ENCODE data around the gene GAN. TPM values are rescaled to one million over a fixed set of nuclear protein-coding genes. Genes with fewer than 3 reads are reported as not detected.

Gene GAN
- total and polyA plus RNA-seq, 9 of the 15 experiments (the other 6 are each of a cell fraction or from before 2014, with no cell fraction given), result 0.83 to 15.1 (median 5.2) TPM

DNA sequence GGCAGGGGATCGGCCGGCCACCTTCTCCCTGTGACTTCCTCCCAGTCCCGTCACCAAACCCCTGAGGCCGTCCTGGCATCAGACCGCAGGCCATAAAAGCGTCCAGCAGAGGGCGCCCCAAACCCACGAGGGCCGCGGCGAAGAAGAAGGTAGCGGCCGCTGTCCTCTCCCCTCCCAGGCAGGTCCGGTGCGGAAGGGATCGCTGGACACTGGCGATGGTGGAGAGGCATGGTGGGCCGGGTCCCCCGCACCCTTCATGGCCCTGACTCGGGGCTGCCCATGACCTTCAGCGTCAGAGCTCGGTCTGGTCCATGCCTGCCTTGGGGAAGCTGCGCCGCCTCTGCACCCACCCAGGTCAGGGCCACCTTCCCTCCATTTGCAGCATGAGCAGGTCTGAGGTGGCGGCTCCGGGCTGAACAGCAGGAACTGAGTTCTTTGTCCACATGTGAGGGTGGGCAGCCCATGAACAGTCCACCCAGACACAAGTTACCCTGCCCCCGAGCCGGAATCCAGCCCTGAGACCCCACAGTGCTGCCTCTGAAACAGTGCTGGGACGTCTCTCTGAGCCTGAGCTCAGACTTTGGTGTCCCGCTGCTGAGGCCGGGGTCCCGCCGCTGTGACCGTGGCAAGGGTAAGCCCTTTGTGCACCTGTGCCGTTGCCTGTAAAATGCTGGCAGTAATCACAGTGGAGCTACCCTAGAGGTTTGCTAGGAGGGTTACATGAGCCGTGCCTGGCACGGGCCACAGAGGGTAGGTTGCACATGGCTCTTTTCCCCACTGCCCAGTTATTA lies 89.0 kb downstream of the GAN start (continued):
- TF ChIP-seq ZBTB1 (CRISPR knock-in tag; IDR thresholded peaks at IDR 0.05; ENCODE audit: borderline replicate concordance, low read depth), result no peak
- TF ChIP-seq TBL1XR1 (IDR thresholded peaks at IDR 0.05; ENCODE audit: low read length in 2 of 2), result no peak
- TF ChIP-seq, protein P1, sequence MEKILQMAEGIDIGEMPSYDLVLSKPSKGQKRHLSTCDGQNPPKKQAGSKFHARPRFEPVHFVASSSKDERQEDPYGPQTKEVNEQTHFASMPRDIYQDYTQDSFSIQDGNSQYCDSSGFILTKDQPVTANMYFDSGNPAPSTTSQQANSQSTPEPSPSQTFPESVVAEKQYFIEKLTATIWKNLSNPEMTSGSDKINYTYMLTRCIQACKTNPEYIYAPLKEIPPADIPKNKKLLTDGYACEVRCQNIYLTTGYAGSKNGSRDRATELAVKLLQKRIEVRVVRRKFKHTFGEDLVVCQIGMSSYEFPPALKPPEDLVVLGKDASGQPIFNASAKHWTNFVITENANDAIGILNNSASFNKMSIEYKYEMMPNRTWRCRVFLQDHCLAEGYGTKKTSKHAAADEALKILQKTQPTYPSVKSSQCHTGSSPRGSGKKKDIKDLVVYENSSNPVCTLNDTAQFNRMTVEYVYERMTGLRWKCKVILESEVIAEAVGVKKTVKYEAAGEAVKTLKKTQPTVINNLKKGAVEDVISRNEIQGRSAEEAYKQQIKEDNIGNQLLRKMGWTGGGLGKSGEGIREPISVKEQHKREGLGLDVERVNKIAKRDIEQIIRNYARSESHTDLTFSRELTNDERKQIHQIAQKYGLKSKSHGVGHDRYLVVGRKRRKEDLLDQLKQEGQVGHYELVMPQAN (IDR thresholded peaks at IDR 0.05; ENCODE audit: borderline replicate concordance), result no peak
- no peak for TF ChIP-seq ZNF232 (CRISPR knock-in tag; IDR thresholded peaks at IDR 0.05)
- TF ChIP-seq FOXA3 (CRISPR knock-in tag; conservative IDR thresholded peaks at IDR 0.05 in 1 of 2, IDR thresholded peaks at IDR 0.05 in 1 of 2), result no peak
- TF ChIP-seq EZH2 (IDR thresholded peaks at IDR 0.05; ENCODE audit: borderline replicate concordance, low read depth, low read length), result no peak
- no peak for TF ChIP-seq CBX8 (IDR thresholded peaks at IDR 0.05; ENCODE audit: borderline replicate concordance, extremely low read depth, low read depth, low read length, poor library complexity, severe bottlenecking)
- TF ChIP-seq, protein P2, sequence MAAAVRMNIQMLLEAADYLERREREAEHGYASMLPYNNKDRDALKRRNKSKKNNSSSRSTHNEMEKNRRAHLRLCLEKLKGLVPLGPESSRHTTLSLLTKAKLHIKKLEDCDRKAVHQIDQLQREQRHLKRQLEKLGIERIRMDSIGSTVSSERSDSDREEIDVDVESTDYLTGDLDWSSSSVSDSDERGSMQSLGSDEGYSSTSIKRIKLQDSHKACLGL (CRISPR knock-in tag; IDR thresholded peaks at IDR 0.05; ENCODE audit: borderline replicate concordance, poor library complexity, severe bottlenecking), result no peak
- no peak for TF ChIP-seq ZNF140 (CRISPR knock-in tag; IDR thresholded peaks at IDR 0.05)
- TF ChIP-seq BCL6 (CRISPR knock-in tag; IDR thresholded peaks at IDR 0.05), result no peak
- peak in 2 of 3 experiments; percentile 45 to 54 for TF ChIP-seq YY1 (IDR thresholded peaks at IDR 0.05; ENCODE audit: borderline replicate concordance in 1 of 3, control insufficient read depth in 1 of 3, extremely low read depth in 1 of 3, insufficient read depth in 3 of 3, insufficient read length in 1 of 3, insufficient replicate concordance in 2 of 3, low read depth in 1 of 3, low read length in 2 of 3)
- no peak for TF ChIP-seq NCOR1 (IDR thresholded peaks at IDR 0.05)
- TF ChIP-seq, protein P3, sequence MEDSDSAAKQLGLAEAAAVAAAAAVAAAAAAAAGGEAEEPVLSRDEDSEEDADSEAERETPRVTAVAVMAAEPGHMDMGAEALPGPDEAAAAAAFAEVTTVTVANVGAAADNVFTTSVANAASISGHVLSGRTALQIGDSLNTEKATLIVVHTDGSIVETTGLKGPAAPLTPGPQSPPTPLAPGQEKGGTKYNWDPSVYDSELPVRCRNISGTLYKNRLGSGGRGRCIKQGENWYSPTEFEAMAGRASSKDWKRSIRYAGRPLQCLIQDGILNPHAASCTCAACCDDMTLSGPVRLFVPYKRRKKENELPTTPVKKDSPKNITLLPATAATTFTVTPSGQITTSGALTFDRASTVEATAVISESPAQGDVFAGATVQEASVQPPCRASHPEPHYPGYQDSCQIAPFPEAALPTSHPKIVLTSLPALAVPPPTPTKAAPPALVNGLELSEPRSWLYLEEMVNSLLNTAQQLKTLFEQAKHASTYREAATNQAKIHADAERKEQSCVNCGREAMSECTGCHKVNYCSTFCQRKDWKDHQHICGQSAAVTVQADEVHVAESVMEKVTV (CRISPR knock-in tag; IDR thresholded peaks at IDR 0.05), result peak; percentile 99
- peak; percentile 87; the same call in 1 of the 2 replicates for TF ChIP-seq MTA3 (IDR thresholded peaks at IDR 0.05; ENCODE audit: borderline replicate concordance)
- TF ChIP-seq THRAP3 (IDR thresholded peaks at IDR 0.05; ENCODE audit: borderline replicate concordance), result no peak
- TF ChIP-seq CREM (IDR thresholded peaks at IDR 0.05; ENCODE audit: low read depth), result peak; percentile 81
- TF ChIP-seq, protein P4, sequence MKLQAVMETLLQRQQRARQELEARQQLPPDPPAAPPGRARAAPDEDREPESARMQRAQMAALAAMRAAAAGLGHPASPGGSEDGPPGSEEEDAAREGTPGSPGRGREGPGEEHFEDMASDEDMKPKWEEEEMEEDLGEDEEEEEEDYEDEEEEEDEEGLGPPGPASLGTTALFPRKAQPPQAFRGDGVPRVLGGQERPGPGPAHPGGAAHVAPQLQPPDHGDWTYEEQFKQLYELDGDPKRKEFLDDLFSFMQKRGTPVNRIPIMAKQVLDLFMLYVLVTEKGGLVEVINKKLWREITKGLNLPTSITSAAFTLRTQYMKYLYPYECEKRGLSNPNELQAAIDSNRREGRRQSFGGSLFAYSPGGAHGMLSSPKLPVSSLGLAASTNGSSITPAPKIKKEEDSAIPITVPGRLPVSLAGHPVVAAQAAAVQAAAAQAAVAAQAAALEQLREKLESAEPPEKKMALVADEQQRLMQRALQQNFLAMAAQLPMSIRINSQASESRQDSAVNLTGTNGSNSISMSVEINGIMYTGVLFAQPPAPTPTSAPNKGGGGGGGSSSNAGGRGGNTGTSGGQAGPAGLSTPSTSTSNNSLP (IDR thresholded peaks at IDR 0.05; ENCODE audit: borderline replicate concordance, low read depth, low read length), result no peak
- TF ChIP-seq PHB (CRISPR knock-in tag; IDR thresholded peaks at IDR 0.05), result no peak
- TF ChIP-seq SMARCA5 (IDR thresholded peaks at IDR 0.05), result no peak
- TF ChIP-seq NONO (IDR thresholded peaks at IDR 0.05; ENCODE audit: low read depth in 2 of 2, low read length in 1 of 2), result peak in 1 of 2 experiments; percentile 78; a peak in 1 of 4 replicates
- no peak for TF ChIP-seq HMG20B (CRISPR knock-in tag; IDR thresholded peaks at IDR 0.05)
